ENCODE results near the gene ATP5F1C. TPM values are rescaled to one million over a fixed set of nuclear protein-coding genes. Genes with fewer than 3 reads are reported as not detected.

Gene ATP5F1C
- polyA plus RNA-seq, 1 donor from 2014 or later, result 340 TPM

DNA sequence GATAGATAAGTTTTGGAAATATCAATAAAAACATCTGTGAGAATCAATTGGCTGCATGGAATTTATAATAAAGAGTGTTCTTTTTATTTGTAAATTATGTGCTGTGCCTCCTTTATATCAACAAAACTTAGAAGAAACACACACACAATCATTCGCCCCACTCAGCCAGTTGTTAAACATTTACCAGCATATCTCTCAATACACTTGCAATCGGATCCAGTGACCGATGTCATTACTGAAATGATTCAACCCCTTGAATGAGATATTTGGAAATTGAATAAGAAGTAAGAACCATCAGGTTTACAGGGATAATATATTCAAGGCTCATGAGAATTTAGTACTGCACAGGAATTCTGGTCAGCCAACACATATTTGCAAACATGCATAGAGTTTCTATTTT lies 65.9 kb downstream of the ATP5F1C start:
- Mint-ChIP-seq H3K27ac (no peak overlapping the region), H3K4me1 (peaks cover 6 to 19% (median 11%) of the 10 kb centered on the region in 3 donors), H3K9me3 (peaks cover 0 to 3% (median 2%) of the 10 kb centered on the region in 3 donors), H3K4me3 (no peak overlapping the region), H3K36me3 (peaks cover 8% of the 10 kb centered on the region), H3K27me3 (no peaks in the 10 kb centered on the region)

DNA sequence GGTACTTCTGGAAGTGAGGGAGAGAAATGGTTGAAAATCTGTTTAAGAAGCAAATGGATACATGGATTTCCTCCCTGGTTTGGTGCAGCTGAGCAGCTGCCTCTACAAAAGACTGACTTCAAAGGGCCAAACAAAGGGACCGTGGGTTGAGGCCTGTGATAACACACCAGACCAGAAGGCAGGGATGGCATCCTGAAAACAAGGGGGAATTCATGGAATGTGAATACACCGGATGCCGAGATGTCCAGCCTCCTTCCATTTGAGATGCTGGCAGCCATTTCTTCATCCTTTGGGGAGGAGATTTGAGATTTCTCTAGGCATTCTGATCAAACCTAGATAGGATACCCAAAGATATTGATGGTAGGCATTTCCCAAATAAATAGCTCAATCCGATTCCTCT lies 67.2 kb downstream of the ATP5F1C start:
- Mint-ChIP-seq H3K4me1 (peaks cover 6 to 17% (median 11%) of the 10 kb centered on the region in 3 donors), H3K9me3 (peaks cover 2 to 6% (median 6%) of the 10 kb centered on the region in 3 donors), H3K27me3 (no peaks in the 10 kb centered on the region), H3K36me3 (peaks cover 8% of the 10 kb centered on the region), H3K27ac (no peak overlapping the region), H3K4me3 (peak overlapping the region in 1 of 4 donors; percentile 63)

DNA sequence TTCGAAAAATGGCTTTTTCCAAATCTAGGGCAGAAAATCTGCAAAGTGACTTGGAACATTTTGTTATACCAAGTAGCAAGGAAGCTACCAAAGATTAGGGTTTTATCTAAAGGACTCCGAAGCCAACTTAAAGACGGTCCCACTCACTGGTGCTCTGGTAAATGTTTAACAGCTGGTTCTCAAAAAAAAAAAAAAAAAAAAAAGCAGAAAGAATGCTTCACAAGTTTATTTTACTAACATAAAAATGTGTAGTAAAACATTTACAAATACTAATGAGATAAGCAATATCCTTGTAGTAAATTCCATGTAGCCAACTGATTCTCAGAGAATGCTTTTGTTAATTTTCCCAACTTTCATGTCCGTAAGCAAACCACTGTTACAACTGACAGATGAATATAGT lies 68.7 kb downstream of the ATP5F1C start:
- Mint-ChIP-seq H3K27me3 (no peaks in the 10 kb centered on the region), H3K36me3 (peaks cover 12% of the 10 kb centered on the region), H3K4me1 (peaks cover 8 to 17% (median 11%) of the 10 kb centered on the region in 3 donors), H3K27ac (no peak overlapping the region), H3K9me3 (peaks cover 4 to 9% (median 6%) of the 10 kb centered on the region in 3 donors), H3K4me3 (no peak overlapping the region)

DNA sequence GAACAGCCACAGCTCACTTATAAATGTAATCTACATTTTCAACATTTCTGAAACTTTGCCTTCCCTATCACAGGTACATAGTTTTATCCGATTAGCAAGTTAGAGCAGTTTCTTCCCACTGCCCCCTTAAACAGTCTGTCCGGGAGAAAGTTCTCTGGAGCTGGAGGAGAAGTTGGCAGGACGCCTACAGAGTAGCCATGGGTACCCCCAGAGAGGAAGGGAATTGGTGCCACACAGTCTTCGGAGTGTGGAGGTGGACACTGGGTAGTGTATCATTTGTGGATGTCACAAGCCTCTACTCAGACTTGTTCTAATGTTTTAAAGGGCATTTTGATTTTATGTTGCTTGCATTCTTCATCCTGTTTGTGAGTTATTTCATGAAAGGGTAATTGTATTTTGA lies 69.3 kb downstream of the ATP5F1C start:
- Mint-ChIP-seq H3K4me3 (no peak overlapping the region), H3K36me3 (peaks cover 15% of the 10 kb centered on the region), H3K4me1 (peaks cover 8 to 16% (median 11%) of the 10 kb centered on the region in 3 donors), H3K9me3 (peaks cover 6 to 15% (median 9%) of the 10 kb centered on the region in 3 donors), H3K27ac (peak overlapping the region in 2 of 3 donors; percentile 4 to 59), H3K27me3 (no peaks in the 10 kb centered on the region)

Other genes with a start within 250 kb of the ATP5F1C start
- not detected for gene ITIH5, start 121.2 kb upstream of the ATP5F1C start, polyA plus RNA-seq
- not detected for gene ITIH2, start 84.9 kb upstream of the ATP5F1C start, polyA plus RNA-seq
- gene KIN, start 184 bp upstream of the ATP5F1C start, polyA plus RNA-seq, result 5.6 TPM
- gene TAF3, start 30.3 kb downstream of the ATP5F1C start, polyA plus RNA-seq, result 16.2 TPM

All from IgD-negative memory B cell (primary cell).